Measurements from ENCODE around the gene CLDN16. TPM values are rescaled to one million over a fixed set of nuclear protein-coding genes. Genes with fewer than 3 reads are reported as not detected.

Gene CLDN16
- total and polyA plus RNA-seq, 2 donors (not counting 1 experiment from before 2014, with no cell fraction given): 0.10 to 0.33 TPM

- Histone ChIP-seq H2AFZ (ENCODE audit: low read length) (no peak overlapping the region), H3K36me3 (ENCODE audit: control insufficient read depth, insufficient read depth, low read length) (no peaks in the 10 kb centered on the region), H3K9ac (ENCODE audit: insufficient read depth, low read length) (no peak overlapping the region)
These were observed 26.3 kb downstream of the CLDN16 start for GRCh38 chr3:190414297-190414696.

GRCh38 chr3:190424108-190424477, 36.1 kb downstream of the CLDN16 start:
- no peak overlapping the region for H3K27ac ChIP-seq (ENCODE audit: insufficient read depth, low read length)

More at GRCh38 chr3:190414297-190414696, 26.3 kb downstream of the CLDN16 start:
- Histone ChIP-seq H3K4me1 (ENCODE audit: control insufficient read depth, extremely low read depth, insufficient read depth, low read length) (no peaks in the 10 kb centered on the region), H3K4me2 (ENCODE audit: extremely low read depth, insufficient read depth, low read length) (no peak overlapping the region), H3K79me2 (ENCODE audit: control insufficient read depth, insufficient read depth, low read length) (no peaks in the 10 kb centered on the region), H3K4me3 (replicated peaks in 1 of 4; ENCODE audit: control extremely low read depth in 1 of 4, insufficient read depth in 1 of 4, low read depth in 3 of 4, low read length in 4 of 4) (no peak overlapping the region), H4K20me1 (ENCODE audit: control insufficient read depth, extremely low read depth, insufficient read depth, low read length) (no peaks in the 10 kb centered on the region), H3K27me3 (ENCODE audit: control insufficient read depth, insufficient read depth, low read length) (no peaks in the 10 kb centered on the region), H3K27ac (ENCODE audit: insufficient read depth, low read length) (no peak overlapping the region), H3K9me3 (ENCODE audit: control insufficient read depth, insufficient read depth, low read depth, low read length) (no peaks in the 10 kb centered on the region)
- no peak for DNase-seq (ENCODE audit: low read depth in 2 of 2)
- no peak for TF ChIP-seq CTCF (conservative IDR thresholded peaks at IDR 0.05 in 1 of 2, IDR thresholded peaks at IDR 0.05 in 1 of 2; ENCODE audit: low read depth in 1 of 2, low read length in 2 of 2)

GRCh38 chr3:190424478-190425439, 36.8 kb downstream of the CLDN16 start:
- no peaks in the 10 kb centered on the region for H3K27me3 ChIP-seq (ENCODE audit: control insufficient read depth, insufficient read depth, low read length)
- H3K9ac ChIP-seq (ENCODE audit: insufficient read depth, low read length): no peak overlapping the region
- peak; percentile 61 to 83 for DNase-seq (ENCODE audit: low read depth in 2 of 2)
- H3K4me3 ChIP-seq (replicated peaks in 1 of 4; ENCODE audit: control extremely low read depth in 1 of 4, insufficient read depth in 1 of 4, low read depth in 3 of 4, low read length in 4 of 4): no peak overlapping the region
- H2AFZ ChIP-seq (ENCODE audit: low read length): no peak overlapping the region
- no peaks in the 10 kb centered on the region for H3K79me2 ChIP-seq (ENCODE audit: control insufficient read depth, insufficient read depth, low read length)
- H3K27ac ChIP-seq (ENCODE audit: insufficient read depth, low read length): no peak overlapping the region
- H3K4me2 ChIP-seq (ENCODE audit: extremely low read depth, insufficient read depth, low read length): no peak overlapping the region
- H3K4me1 ChIP-seq (ENCODE audit: control insufficient read depth, extremely low read depth, insufficient read depth, low read length): no peaks in the 10 kb centered on the region
- H3K36me3 ChIP-seq (ENCODE audit: control insufficient read depth, insufficient read depth, low read length): no peaks in the 10 kb centered on the region
- no peak for TF ChIP-seq EZH2 (IDR thresholded peaks at IDR 0.05; ENCODE audit: low read length, missing control alignments)
- peak; percentile 67 to 71 for TF ChIP-seq CTCF (conservative IDR thresholded peaks at IDR 0.05 in 1 of 2, IDR thresholded peaks at IDR 0.05 in 1 of 2; ENCODE audit: low read depth in 1 of 2, low read length in 2 of 2)
- no peaks in the 10 kb centered on the region for H4K20me1 ChIP-seq (ENCODE audit: control insufficient read depth, extremely low read depth, insufficient read depth, low read length)
- H3K9me3 ChIP-seq (ENCODE audit: control insufficient read depth, insufficient read depth, low read depth, low read length): no peaks in the 10 kb centered on the region

More at GRCh38 chr3:190424108-190424477, 36.1 kb downstream of the CLDN16 start:
- Histone ChIP-seq H3K4me3 (replicated peaks in 1 of 4; ENCODE audit: control extremely low read depth in 1 of 4, insufficient read depth in 1 of 4, low read depth in 3 of 4, low read length in 4 of 4) (no peak overlapping the region), H3K9ac (ENCODE audit: insufficient read depth, low read length) (no peak overlapping the region), H3K79me2 (ENCODE audit: control insufficient read depth, insufficient read depth, low read length) (no peaks in the 10 kb centered on the region), H2AFZ (ENCODE audit: low read length) (peak overlapping the region; percentile 34), H3K27me3 (ENCODE audit: control insufficient read depth, insufficient read depth, low read length) (no peaks in the 10 kb centered on the region), H3K4me1 (ENCODE audit: control insufficient read depth, extremely low read depth, insufficient read depth, low read length) (no peaks in the 10 kb centered on the region), H3K9me3 (ENCODE audit: control insufficient read depth, insufficient read depth, low read depth, low read length) (no peaks in the 10 kb centered on the region), H3K4me2 (ENCODE audit: extremely low read depth, insufficient read depth, low read length) (no peak overlapping the region), H3K36me3 (ENCODE audit: control insufficient read depth, insufficient read depth, low read length) (no peaks in the 10 kb centered on the region), H4K20me1 (ENCODE audit: control insufficient read depth, extremely low read depth, insufficient read depth, low read length) (no peaks in the 10 kb centered on the region)
- TF ChIP-seq EZH2 (IDR thresholded peaks at IDR 0.05; ENCODE audit: low read length, missing control alignments): no peak
- no peak for TF ChIP-seq CTCF (conservative IDR thresholded peaks at IDR 0.05 in 1 of 2, IDR thresholded peaks at IDR 0.05 in 1 of 2; ENCODE audit: low read depth in 1 of 2, low read length in 2 of 2)
- DNase-seq (ENCODE audit: low read depth in 2 of 2): no peak

Data from fibroblast of lung (primary cell).